RPMI8226 (cell line): Measurements from ENCODE around the gene EPB41L1.

Experiments
- DNase-seq: peaks from one replicate; pipeline ENCODE4 v3.0.0-alpha.2; 2015

The EPB41L1 gene

DNA sequence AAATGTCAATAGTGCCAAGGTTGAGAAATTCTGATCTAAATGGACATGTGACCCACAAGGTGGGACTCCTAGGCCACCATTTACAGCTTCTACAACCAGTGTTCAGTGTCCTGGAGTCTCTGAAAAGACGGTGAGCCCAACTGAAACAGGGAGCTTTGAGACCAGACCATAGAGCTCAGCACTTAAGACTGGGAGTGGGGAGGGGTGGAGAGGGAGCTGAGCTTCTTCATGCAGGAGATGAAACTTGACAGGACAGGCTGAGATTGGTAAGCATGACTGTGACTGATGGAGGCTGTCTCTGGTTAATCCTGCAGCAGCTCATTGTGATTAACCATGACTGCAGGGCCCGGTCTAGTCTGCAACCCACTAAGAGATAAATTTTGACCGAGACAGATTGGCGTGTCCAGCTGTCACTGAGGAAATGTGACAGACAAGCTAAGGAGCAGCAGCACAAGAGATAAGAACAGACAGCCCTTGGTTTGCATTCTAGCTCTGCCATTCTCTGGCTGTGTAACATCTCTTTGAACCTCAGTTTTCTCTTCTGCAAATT lies 80.3 kb downstream of the EPB41L1 start:
- DNase-seq: no peak

- peak; percentile 89 for DNase-seq
Observed at GRCh38 chr20:36235892-36236785, 81.6 kb downstream of the EPB41L1 start, which contains the start of gene AAR2. AAR2 (plus strand) TSS chr20:36236478; CDS start chr20:36239869, 3,391 bp downstream.

DNA sequence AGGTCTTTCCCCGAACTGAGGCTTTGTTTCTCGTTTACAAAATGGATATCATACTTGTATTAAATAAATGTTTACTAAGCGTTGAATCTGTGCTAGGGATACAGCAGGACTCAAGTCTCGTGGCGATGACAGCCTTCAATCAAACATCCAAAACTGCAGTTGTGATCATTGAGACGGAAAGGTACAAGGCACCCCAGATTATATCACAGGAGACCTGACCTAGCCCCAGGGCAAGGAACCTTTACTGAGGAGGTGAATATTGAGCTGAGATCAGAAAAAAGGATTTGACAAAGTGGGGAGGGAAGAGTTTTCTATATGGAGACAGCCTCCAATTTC lies 82.2 kb downstream of the EPB41L1 start:
- DNase-seq: no peak

DNA sequence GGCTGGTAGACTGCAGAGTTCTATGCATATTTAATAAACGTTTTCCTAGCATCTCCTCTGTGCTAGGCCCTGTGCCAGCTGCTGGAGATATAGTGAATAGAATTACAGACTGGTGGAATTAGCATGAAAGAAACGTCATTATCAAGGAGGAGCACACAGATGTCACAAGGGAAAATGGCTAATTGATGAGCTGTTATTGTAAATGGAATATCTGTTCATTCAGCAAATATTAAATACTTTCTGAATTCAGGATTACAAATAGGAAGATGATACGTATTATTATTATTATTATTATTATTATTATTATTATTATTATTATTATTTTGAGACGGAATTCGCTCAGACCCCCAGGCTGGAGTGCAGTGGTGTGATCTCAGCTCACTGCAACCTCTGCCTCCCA lies 82.9 kb downstream of the EPB41L1 start:
- DNase-seq: no peak

GRCh38 chr20:36238153-36238552 lies 83.6 kb downstream of the EPB41L1 start:
- DNase-seq: no peak

DNA sequence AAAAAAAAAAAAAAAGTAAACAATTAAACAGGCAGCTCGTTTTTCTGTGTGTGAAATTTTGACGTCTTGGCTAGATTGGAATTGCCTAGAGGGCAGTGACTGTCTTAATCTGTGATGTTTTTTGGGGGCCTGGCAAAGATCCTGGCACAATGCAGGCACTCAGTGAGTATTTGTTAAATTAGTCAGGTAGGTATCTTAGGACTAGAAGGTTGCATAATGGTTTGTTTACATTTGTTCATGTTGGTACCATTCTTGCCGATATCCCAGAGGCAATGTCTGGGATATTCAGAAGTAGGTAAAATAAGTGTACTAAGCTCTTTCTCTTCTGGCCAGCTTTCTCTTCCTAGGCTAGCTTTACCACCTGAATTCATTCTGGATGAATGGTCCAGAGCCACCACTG lies 84.2 kb downstream of the EPB41L1 start:
- no peak for DNase-seq

- no peak for DNase-seq
Observed at GRCh38 chr20:36240076-36240475, 85.5 kb downstream of the EPB41L1 start.

DNA sequence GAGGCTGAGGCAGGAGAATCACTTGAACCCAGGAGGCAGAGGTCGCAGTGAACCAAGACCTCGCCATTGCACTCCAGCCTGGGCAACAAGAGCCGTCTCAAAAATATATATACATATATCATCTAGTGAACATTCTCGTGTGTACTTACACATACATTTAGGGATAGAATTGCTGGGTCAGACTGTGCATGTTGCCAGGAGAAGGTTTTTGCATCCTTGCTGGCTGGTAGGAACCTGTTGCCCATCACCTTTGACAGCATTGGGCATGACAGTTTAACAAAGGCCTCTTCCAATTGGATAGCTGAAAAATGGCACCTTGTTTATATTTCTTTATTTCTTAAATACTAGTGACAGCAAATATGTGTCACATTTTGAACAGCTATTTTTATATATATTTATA lies 87.1 kb downstream of the EPB41L1 start:
- no peak for DNase-seq

GRCh38 chr20:36243726-36244125 lies 89.2 kb downstream of the EPB41L1 start:
- no peak for DNase-seq

GRCh38 chr20:36246401-36246800 lies 91.9 kb downstream of the EPB41L1 start:
- no peak for DNase-seq

GRCh38 chr20:36248836-36249235 lies 94.3 kb downstream of the EPB41L1 start:
- no peak for DNase-seq

DNA sequence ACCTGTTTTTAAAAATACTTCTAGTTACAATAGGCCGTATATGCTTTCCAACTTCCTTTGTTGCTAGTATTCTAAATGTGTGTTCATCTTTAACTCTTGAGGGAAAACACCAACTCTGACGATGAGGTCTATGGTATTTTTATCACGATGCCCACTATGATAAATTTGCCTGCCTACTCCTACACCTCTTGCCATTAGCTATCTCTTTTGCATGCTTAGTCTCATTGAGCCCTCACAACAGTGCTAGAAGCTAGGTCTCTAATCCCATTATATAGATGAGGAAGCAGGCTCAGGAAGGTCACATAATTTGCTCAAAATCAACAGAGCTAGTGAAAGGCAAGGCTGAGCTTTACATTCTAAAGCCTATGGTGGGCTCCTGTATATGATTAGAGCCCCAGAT lies 94.9 kb downstream of the EPB41L1 start:
- DNase-seq: no peak

DNA sequence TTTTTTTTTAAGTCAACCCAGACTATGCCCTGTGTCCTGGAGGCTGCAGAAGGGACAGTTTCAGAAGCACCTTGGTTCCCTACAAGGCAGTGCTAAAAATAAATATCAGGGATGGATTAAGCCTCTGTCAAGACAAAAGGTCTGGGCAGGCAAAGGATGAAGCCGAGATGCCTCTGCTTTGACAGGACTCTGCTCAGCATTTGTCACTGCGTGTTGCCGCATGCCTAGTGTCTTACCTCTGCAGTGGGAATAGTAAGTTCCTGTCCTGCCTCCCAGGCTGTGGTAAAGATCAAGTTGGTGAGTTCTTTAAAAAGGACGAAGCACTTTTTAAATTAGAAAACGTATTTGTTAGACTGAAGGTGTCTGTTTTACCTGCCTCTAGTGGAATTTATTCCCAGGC lies 96.9 kb downstream of the EPB41L1 start:
- DNase-seq: no peak

DNA sequence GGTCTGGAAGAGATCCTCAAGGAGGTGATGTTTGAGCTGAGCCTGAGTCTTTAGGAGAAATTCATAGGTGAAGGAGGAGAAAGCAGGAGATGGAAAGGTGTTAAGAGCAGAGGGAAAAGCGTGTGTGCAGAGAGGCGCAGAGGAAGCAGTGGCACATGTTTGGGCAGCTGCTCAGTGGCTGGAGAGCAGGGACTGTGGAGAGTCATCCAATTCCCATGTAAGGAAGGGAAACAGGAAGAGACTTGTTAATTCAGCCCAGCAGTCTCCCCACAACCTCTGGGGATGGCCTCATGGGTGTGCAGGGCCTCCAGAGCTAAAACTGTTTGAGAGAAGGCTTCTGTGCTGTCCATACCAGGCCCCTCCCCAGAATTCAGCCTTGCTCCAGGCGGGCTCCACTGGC lies 98.0 kb downstream of the EPB41L1 start:
- DNase-seq: no peak

- DNase-seq: no peak
Observed at GRCh38 chr20:36253036-36253435, 98.5 kb downstream of the EPB41L1 start.

GRCh38 chr20:36254076-36254475 lies 99.5 kb downstream of the EPB41L1 start:
- no peak for DNase-seq

DNA sequence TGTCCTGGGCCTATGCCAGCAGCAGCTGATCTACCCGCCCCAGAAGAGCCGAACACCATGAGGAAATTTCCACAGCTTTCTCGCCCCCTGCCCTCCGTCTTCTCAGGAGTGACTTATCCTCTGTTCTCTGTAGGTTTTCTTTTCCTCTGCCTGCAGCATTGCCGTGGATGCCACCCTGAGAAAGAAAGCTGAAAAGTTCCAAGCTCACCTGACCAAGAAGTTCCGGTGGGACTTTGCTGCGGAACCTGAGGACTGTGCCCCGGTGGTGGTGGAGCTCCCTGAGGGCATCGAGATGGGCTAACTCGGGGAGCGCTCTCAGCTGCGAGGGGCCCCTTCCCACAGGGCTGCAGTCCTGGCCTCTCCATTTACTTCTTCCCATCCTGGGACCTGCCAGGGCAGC lies 100.9 kb downstream of the EPB41L1 start:
- no peak for DNase-seq

- DNase-seq: no peak
Observed at GRCh38 chr20:36259177-36260061, 104.9 kb downstream of the EPB41L1 start.

DNA sequence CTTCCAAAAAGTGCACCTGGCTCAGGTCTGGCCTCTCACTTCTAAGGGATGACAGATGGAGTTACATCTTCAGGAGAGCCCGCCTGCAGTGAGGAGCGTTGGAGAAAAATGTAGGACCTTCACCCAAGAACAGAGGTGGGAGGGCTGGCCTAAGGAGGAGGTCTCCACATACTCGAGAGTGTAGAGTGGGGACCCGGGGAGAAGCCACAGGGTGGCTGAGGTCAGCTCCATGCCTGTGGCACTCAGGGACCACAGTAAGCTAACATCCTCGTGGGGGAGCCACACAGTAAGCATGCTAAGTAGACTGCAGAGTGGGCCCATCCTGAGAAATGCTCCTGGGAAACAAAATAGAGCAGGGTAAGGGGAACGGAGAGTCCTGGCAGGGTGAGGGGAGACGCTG lies 105.8 kb downstream of the EPB41L1 start:
- DNase-seq: no peak

- no peak for DNase-seq
Observed at GRCh38 chr20:36261389-36262105, 107.0 kb downstream of the EPB41L1 start.

GRCh38 chr20:36262440-36262839 lies 107.9 kb downstream of the EPB41L1 start:
- DNase-seq: no peak

DNA sequence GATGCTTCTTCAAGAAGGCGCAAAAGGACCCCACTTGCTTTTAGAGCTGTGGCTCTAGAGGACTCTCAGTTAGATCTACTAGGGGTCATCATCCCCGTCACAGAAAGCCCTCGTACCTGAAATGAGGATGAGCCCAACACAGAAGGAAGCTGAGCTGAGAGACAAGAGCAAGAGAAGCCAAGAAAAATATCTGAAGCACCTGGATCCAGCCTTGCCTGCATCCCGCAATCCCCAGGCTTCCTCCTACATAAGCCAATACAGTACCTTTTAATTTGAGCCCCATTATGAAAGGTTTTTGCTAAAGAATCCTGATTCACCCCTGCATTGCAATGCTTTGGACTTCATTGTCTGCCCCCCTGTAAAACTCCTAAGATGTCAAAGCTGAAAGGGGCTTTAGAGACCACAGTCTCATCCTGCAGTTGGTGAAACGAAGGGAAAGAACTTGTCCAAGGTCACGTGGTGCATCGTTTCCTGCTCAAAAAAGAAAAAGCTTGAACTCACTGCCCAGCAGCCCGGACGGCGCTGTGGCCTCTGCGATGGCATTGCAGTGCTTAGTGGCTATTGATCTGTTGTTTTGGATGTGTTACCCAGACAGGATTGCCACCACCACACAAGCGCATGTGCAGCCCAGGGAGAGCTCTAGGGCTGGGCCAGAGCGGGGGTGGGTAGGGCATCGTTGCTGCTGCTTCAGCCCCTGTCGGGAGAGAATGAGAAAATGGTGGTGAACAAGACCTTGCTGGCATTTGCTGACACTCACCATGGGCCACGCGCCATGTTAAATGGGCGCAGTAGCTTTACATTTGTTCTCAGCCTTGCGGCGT lies 110.1 kb downstream of the EPB41L1 start:
- DNase-seq: no peak
